Caco-2 (cell line): ENCODE results near the gene MED29. TPM values are rescaled to one million over a fixed set of nuclear protein-coding genes. Genes with fewer than 3 reads are reported as not detected.

Experiments used
- BruUV-seq: library from RNA; stranded (reverse); fragments of 400-500 nt; replicated peaks from 2 replicates; lab custom pipeline; 2021; lab: Mats Ljungman, UMichigan
- CTCF ChIA-PET: fragments of 300-600 bp; sonication (Branson Sonifier 250); formaldehyde crosslinking; loops from one replicate; lab custom pipeline; 2022; ENCODE audit warnings: antibody characterized with exemption; lab: Charles Lee
- POLR2A ChIA-PET: fragments of 300-600 bp; sonication (Branson Sonifier 250); formaldehyde crosslinking; loops from one replicate; lab custom pipeline; 2022; ENCODE audit warnings: antibody characterized with exemption; lab: Charles Lee
- DNase-seq, 2 experiments: peaks; one replicate each; pipeline versions ENCODE4 v3.0.0 to v3.0.0-alpha.2; 2020 to 2022
- H3K27me3 ChIP-seq: replicated peaks from 2 replicates; pipeline ENCODE4 v1.6.0; 2011; ENCODE audit warnings: low read length; ENCODE audit not compliant: control insufficient read depth, insufficient read depth
- H3K36me3 ChIP-seq: 2 replicates; pipeline ENCODE4 v1.5.1; 2011; ENCODE audit warnings: low read length; ENCODE audit not compliant: control insufficient read depth, insufficient read depth
- H3K4me1 ChIP-seq: fragments of 250-450 bp; sonication (Bioruptor Pico); 2 replicates; pipeline ENCODE4 v1.5.1; 2020; ENCODE audit warnings: mild to moderate bottlenecking
- H3K4me3 ChIP-seq: 2 replicates; pipeline ENCODE4 v1.5.1; 2011; ENCODE audit warnings: low read depth, mild to moderate bottlenecking, control low read depth, low read length
- H3K9me3 ChIP-seq: fragments of 250-450 bp; sonication (Bioruptor Pico); 2 replicates; pipeline ENCODE4 v1.5.1; 2020; ENCODE audit warnings: mild to moderate bottlenecking, moderate library complexity
- H3K27ac Mint-ChIP-seq: one replicate; pipeline ENCODE4 v1.8.0; 2022; ENCODE audit warnings: mixed read lengths; ENCODE audit not compliant: unreplicated experiment
- H3K27me3 Mint-ChIP-seq: one replicate; pipeline ENCODE4 v1.8.0; 2022; ENCODE audit warnings: mixed read lengths; ENCODE audit not compliant: insufficient read depth, unreplicated experiment
- H3K36me3 Mint-ChIP-seq: one replicate; pipeline ENCODE4 v1.8.0; 2022; ENCODE audit warnings: mild to moderate bottlenecking, mixed read lengths; ENCODE audit not compliant: insufficient read depth, unreplicated experiment
- H3K4me1 Mint-ChIP-seq: one replicate; pipeline ENCODE4 v1.8.0; 2022; ENCODE audit warnings: low read depth, mixed read lengths; ENCODE audit not compliant: unreplicated experiment
- H3K4me3 Mint-ChIP-seq: one replicate; pipeline ENCODE4 v1.8.0; 2022; ENCODE audit warnings: mild to moderate bottlenecking, moderate library complexity, mixed read lengths; ENCODE audit not compliant: unreplicated experiment
- H3K9me3 Mint-ChIP-seq: one replicate; pipeline ENCODE4 v1.8.0; 2022; ENCODE audit warnings: mixed read lengths; ENCODE audit not compliant: unreplicated experiment
- CTCF ChIP-seq, 2 experiments: fragments of 200-600 bp in 1 of 2; IDR thresholded peaks; 1 replicate in 1 of 2; 2 replicates in 1 of 2; pipeline versions ENCODE4 v1.5.1 to v1.8.0; 2011 to 2022; ENCODE audit warnings: antibody characterized with exemption in 1 of 2, control low read depth in 1 of 2, inconsistent platforms in 1 of 2, low read depth in 1 of 2, low read length in 1 of 2, mild to moderate bottlenecking in 1 of 2, moderate library complexity in 1 of 2; ENCODE audit not compliant: insufficient read depth in 1 of 2, severe bottlenecking in 1 of 2, unreplicated experiment in 1 of 2
- intact Hi-C: fragments of 100-400 bp; cut with micrococcal nuclease; formaldehyde crosslinking; loops from one replicate; pipeline ENCODE4 v1.10.0; 2022; ENCODE audit not compliant: unreplicated experiment
- total RNA-seq: library from RNA; stranded (reverse); gene quantifications from 2 replicates; pipeline ENCODE4 v1.2.3, GENCODE V29; 2022

Gene MED29
- total RNA-seq, 1 experiment from 2014 or later: 50.8 TPM

DNA sequence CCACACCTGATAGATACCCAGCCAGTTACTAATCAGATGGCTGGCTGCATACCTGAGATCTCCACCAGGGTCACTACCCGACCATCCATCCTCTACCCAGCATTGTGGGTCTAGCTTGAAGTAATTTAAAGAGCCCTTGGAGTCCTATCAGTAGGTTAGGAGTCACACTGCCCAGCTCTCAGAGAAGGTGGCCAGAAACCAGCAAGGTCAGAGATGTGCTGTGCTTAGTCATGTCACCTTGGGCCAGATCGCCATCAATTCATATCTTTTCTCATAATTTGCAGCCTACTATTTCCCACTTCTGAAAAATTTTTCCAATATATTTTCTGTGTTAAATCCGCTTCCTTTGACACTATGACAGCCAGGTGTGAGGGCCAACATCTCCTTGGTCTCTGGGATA lies 35.1 kb upstream of the MED29 start:
- Histone ChIP-seq H3K9me3 (no peaks in the 10 kb centered on the region), H3K4me1 (no peaks in the 10 kb centered on the region), H3K4me3 (no peak overlapping the region), H3K36me3 (peaks cover 3% of the 10 kb centered on the region), H3K27me3 (no peaks in the 10 kb centered on the region)
- Mint-ChIP-seq H3K9me3 (no peaks in the 10 kb centered on the region), H3K36me3 (peaks cover 72% of the 10 kb centered on the region), H3K4me3 (no peak overlapping the region), H3K27me3 (no peaks in the 10 kb centered on the region), H3K4me1 (no peaks in the 10 kb centered on the region), H3K27ac (peak overlapping the region; percentile 28)
- ChIA-PET CTCF (no interaction called here), POLR2A (interaction anchor here (0.6 kb wide), 1 partner anchor 14 kb away, joined by 5 read pairs; no protein-coding TSS in a partner anchor)
- no peak for DNase-seq
- no peak for TF ChIP-seq CTCF (IDR thresholded peaks at IDR 0.05; ENCODE audit: insufficient read depth in 1 of 2, low read depth in 1 of 2, low read length in 1 of 2, severe bottlenecking in 1 of 2, unreplicated experiment in 1 of 2)
- no TSS peak for BruUV-seq
- intact Hi-C loops: no loop called here

DNA sequence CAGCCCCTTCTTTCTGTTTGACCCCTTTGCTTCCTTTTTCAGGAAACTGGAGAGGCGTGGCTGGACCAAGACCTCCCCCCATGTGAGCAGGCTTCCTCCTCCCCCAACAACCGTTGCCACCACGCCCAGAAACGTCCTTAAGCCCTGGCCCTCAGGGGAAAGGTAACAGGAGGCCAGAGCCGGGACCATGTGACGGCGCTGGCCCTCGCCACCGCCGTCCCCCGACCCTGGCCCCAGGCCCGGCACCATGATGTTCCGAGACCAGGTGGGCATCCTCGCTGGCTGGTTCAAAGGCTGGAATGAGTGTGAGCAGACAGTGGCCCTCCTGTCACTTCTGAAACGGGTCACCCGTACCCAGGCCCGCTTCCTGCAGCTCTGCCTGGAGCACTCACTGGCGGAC lies 34.5 kb upstream of the MED29 start:
- Histone ChIP-seq H3K4me1 (no peaks in the 10 kb centered on the region), H3K36me3 (peaks cover 3% of the 10 kb centered on the region), H3K9me3 (no peaks in the 10 kb centered on the region), H3K27me3 (no peaks in the 10 kb centered on the region), H3K4me3 (no peak overlapping the region)
- H3K36me3 Mint-ChIP-seq: peaks cover 73% of the 10 kb centered on the region
- intact Hi-C loops: no loop called here
- ChIA-PET CTCF (no interaction called here), POLR2A (no interaction called here)
- no peak for TF ChIP-seq CTCF (IDR thresholded peaks at IDR 0.05; ENCODE audit: insufficient read depth in 1 of 2, low read depth in 1 of 2, low read length in 1 of 2, severe bottlenecking in 1 of 2, unreplicated experiment in 1 of 2)
- H3K4me1 Mint-ChIP-seq: no peaks in the 10 kb centered on the region
- no peak overlapping the region for H3K4me3 Mint-ChIP-seq
- no peak for DNase-seq
- H3K9me3 Mint-ChIP-seq: no peaks in the 10 kb centered on the region
- no TSS peak for BruUV-seq
- peak overlapping the region; percentile 28 for H3K27ac Mint-ChIP-seq
- H3K27me3 Mint-ChIP-seq: no peaks in the 10 kb centered on the region

DNA sequence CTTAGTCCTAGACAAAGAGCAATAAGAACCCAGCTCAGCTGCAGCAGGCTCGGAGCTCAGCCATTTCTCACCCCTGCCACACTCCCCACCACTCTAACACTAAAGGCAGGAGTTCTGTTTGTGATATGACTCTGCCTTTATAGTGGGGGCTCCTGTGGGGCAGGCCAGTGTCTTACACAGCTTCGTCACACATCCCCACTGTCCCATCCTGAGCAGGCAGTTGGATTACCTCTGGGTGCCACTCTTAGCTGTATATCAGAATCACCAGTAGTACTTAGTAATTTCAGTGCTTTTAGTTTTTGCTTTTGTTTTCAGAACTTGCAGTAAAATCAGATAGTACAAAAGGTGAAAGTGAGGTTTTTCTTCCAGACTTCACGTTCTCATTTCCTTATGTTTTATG lies 32.2 kb upstream of the MED29 start:
- no TSS peak for BruUV-seq
- Mint-ChIP-seq H3K4me3 (no peak overlapping the region), H3K27me3 (no peaks in the 10 kb centered on the region), H3K4me1 (no peaks in the 10 kb centered on the region), H3K36me3 (peaks cover 60% of the 10 kb centered on the region), H3K27ac (no peak overlapping the region), H3K9me3 (no peaks in the 10 kb centered on the region)
- H3K9me3 ChIP-seq: no peaks in the 10 kb centered on the region
- TF ChIP-seq CTCF (IDR thresholded peaks at IDR 0.05; ENCODE audit: insufficient read depth in 1 of 2, low read depth in 1 of 2, low read length in 1 of 2, severe bottlenecking in 1 of 2, unreplicated experiment in 1 of 2): no peak
- no peak for DNase-seq
- POLR2A ChIA-PET: no interaction called here
- no peaks in the 10 kb centered on the region for H3K27me3 ChIP-seq
- intact Hi-C loops: no loop called here
- H3K36me3 ChIP-seq: peaks cover 3% of the 10 kb centered on the region; the same call in 1 of the 2 replicates
- CTCF ChIA-PET: no interaction called here
- H3K4me3 ChIP-seq: no peak overlapping the region
- no peaks in the 10 kb centered on the region for H3K4me1 ChIP-seq
